Measurements from ENCODE around the gene DUSP7.

DUSP7 gene

DNA sequence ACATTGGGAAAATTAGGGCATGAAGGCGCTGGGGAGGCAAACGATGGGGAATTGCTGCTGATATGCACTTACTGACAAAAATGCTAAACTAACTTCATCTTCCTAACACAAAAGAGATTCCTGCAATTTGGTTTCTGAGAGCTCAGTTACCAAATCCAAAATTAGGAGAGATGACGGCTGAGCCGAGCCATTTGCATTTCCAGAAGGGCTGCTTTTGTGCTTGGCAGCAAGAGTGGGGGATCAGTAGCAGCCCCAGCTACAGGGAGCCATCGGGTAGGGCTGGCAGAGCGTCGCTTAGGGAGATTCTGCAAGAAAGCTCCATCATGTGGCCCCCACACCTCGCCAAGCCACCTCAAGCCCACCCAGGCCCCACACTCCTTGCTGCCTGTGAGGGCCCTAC, 16.1 kb upstream of the DUSP7 start:
- in situ Hi-C loops (cut with MboI; ENCODE audit: low sequenced_read_pairs, unreplicated experiment) = no loop called here
- DNase-seq (ENCODE audit: low spot score) = no peak
- TF ChIP-seq CTCF (IDR thresholded peaks at IDR 0.05; ENCODE audit: borderline replicate concordance, control extremely low read depth, extremely low read depth, insufficient read depth, missing control alignments) = no peak

DNA sequence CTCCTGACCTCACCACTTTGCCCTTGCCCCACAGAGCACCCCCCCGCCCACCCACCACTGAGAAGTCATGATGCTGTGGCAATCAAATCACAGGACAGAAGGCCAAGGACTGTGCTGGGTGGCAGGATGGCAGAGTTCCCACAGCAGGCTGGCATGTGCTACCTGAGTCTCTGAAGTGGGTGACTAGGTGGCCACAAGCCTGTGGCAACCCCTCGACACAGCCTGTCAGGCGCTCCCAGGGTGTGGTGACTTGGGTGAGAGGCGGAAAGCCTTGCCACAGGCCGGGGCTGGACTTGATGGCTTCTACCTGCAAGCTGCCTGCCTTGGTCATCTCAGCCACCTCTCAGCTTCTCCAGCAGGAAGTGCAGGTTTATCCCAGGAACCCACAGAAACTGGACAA, 15.6 kb upstream of the DUSP7 start:
- TF ChIP-seq CTCF (IDR thresholded peaks at IDR 0.05; ENCODE audit: borderline replicate concordance, control extremely low read depth, extremely low read depth, insufficient read depth, missing control alignments) = no peak
- DNase-seq (ENCODE audit: low spot score) = no peak
- in situ Hi-C loops (cut with MboI; ENCODE audit: low sequenced_read_pairs, unreplicated experiment) = no loop called here

- in situ Hi-C loops (cut with MboI; ENCODE audit: low sequenced_read_pairs, unreplicated experiment) = no loop called here
- no peak for DNase-seq (ENCODE audit: low spot score)
- no peak for TF ChIP-seq CTCF (IDR thresholded peaks at IDR 0.05; ENCODE audit: borderline replicate concordance, control extremely low read depth, extremely low read depth, insufficient read depth, missing control alignments)
Measured at GRCh38 chr3:52070724-52071621, 14.6 kb upstream of the DUSP7 start.

- no peak for TF ChIP-seq CTCF (IDR thresholded peaks at IDR 0.05; ENCODE audit: borderline replicate concordance, control extremely low read depth, extremely low read depth, insufficient read depth, missing control alignments)
- DNase-seq (ENCODE audit: low spot score) = no peak
- in situ Hi-C loops (cut with MboI; ENCODE audit: low sequenced_read_pairs, unreplicated experiment) = no loop called here
Measured at GRCh38 chr3:52069855-52070254, 13.5 kb upstream of the DUSP7 start.

DNA sequence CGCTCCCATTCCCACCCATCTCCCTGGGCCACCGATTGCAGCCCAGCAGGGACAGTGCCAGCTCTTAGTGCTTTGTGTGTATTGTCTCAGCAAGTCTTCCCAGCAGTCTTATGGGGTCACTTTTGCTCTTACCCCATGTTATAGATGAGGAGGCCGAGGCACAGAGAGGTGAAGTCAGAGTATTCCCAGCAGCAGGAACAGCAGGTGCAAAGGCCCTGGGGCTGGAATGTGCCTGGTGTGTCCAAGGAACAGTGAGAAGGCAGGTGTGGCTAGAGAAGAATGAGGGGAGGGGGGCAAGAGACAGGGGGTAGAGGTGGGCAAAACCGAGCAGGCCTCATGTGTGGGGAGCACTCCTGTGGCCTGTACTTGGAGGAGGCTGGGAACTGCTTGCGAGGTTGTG, 12.8 kb upstream of the DUSP7 start:
- in situ Hi-C loops (cut with MboI; ENCODE audit: low sequenced_read_pairs, unreplicated experiment) = no loop called here
- no peak for DNase-seq (ENCODE audit: low spot score)
- TF ChIP-seq CTCF (IDR thresholded peaks at IDR 0.05; ENCODE audit: borderline replicate concordance, control extremely low read depth, extremely low read depth, insufficient read depth, missing control alignments) = no peak

DNA sequence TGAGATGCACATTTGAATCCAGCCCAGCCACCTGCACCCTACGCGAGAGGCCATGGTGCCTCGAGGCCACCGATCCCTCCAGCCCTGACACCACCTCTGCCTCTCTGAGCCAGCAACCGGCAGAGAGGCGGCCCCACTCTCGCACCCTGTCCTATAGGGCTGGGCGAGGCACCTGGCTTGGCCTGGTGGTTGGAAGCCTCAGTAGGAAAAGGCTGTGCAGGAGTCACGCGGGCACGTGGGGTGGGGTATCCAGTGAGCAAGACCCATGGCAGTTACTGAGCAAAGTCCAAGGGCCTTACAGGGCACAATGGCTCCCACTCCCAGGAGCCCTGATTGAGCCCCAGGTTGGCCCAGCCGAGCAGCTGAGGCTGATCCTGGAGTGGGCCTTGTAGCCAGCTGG, 12.4 kb upstream of the DUSP7 start:
- TF ChIP-seq CTCF (IDR thresholded peaks at IDR 0.05; ENCODE audit: borderline replicate concordance, control extremely low read depth, extremely low read depth, insufficient read depth, missing control alignments) = no peak
- in situ Hi-C loops (cut with MboI; ENCODE audit: low sequenced_read_pairs, unreplicated experiment) = no loop called here
- no peak for DNase-seq (ENCODE audit: low spot score)

All from GM13976 (cell line).